Cortex of kidney (tissue), 1 donor: ENCODE measurements around the gene NRG3.
"Not testable (repeated sequence)": the region's sequence is repeated elsewhere in the genome, so short reads cannot be mapped to it uniquely, and the experiment has no call there.

Source experiments
- DNase-seq: peaks from one replicate; lab custom pipeline; 2025; lab: John Stamatoyannopoulos, UW

The NRG3 gene

GRCh38 chr10:81961451-81962184 lies 86.6 kb downstream of the NRG3 start:
- no peak for DNase-seq

GRCh38 chr10:81963606-81964005 lies 88.6 kb downstream of the NRG3 start:
- DNase-seq: no peak

- DNase-seq: no peak
Observed at GRCh38 chr10:81967716-81968115, 92.7 kb downstream of the NRG3 start.

- DNase-seq: no peak
Observed at GRCh38 chr10:81969136-81969535, 94.1 kb downstream of the NRG3 start.

- no peak for DNase-seq
Observed at GRCh38 chr10:81978238-81978637, 103.2 kb downstream of the NRG3 start.

- no peak for DNase-seq
Observed at GRCh38 chr10:81981724-81982123, 106.7 kb downstream of the NRG3 start.

- DNase-seq: no peak
Observed at GRCh38 chr10:81984428-81984827, 109.4 kb downstream of the NRG3 start.

- DNase-seq: no peak
Observed at GRCh38 chr10:81995254-81995653, 120.3 kb downstream of the NRG3 start.

GRCh38 chr10:81996927-81997326 lies 121.9 kb downstream of the NRG3 start:
- no peak for DNase-seq

GRCh38 chr10:82020999-82021398 lies 146.0 kb downstream of the NRG3 start:
- no peak for DNase-seq

GRCh38 chr10:82027711-82028110 lies 152.7 kb downstream of the NRG3 start:
- no peak for DNase-seq

GRCh38 chr10:82037076-82037475 lies 162.1 kb downstream of the NRG3 start:
- no peak for DNase-seq

- DNase-seq: no peak
Observed at GRCh38 chr10:82038587-82038986, 163.6 kb downstream of the NRG3 start.

GRCh38 chr10:82040336-82040735 lies 165.3 kb downstream of the NRG3 start:
- DNase-seq: no peak

- no peak for DNase-seq
Observed at GRCh38 chr10:82041018-82041417, 166.0 kb downstream of the NRG3 start.

- no peak for DNase-seq
Observed at GRCh38 chr10:82056391-82056790, 181.4 kb downstream of the NRG3 start.

GRCh38 chr10:82067192-82067591 lies 192.2 kb downstream of the NRG3 start:
- DNase-seq: not testable (repeated sequence)

- DNase-seq: no peak
Observed at GRCh38 chr10:82068501-82068900, 193.5 kb downstream of the NRG3 start.

GRCh38 chr10:82071231-82071630 lies 196.2 kb downstream of the NRG3 start:
- DNase-seq: no peak

- no peak for DNase-seq
Observed at GRCh38 chr10:82072124-82072523, 197.1 kb downstream of the NRG3 start.

- DNase-seq: no peak
Observed at GRCh38 chr10:82075605-82076004, 200.6 kb downstream of the NRG3 start.

- no peak for DNase-seq
Observed at GRCh38 chr10:82084496-82084895, 209.5 kb downstream of the NRG3 start.

- no peak for DNase-seq
Observed at GRCh38 chr10:82084904-82085303, 209.9 kb downstream of the NRG3 start.

- no peak for DNase-seq
Observed at GRCh38 chr10:82089327-82089726, 214.3 kb downstream of the NRG3 start.
